HEK293 (cell line): ENCODE measurements around the gene TECPR2.
A peak's percentile ranks its signal among the peaks of the same experiment; 100 is the strongest.

Source experiments
- KLF1 ChIP-seq: fragments of 450-650 bp; formaldehyde crosslinking; IDR thresholded peaks from 2 replicates; pipeline ENCODE4 v1.5.1; 2016; ENCODE audit warnings: missing biosample characterization, missing genetic modification characterization
- SP3 ChIP-seq: fragments of 450-650 bp; formaldehyde crosslinking; IDR thresholded peaks from 2 replicates; pipeline ENCODE4 v1.5.1; 2016; ENCODE audit warnings: missing biosample characterization, missing genetic modification characterization
- TCF7L2 ChIP-seq: IDR thresholded peaks from 2 replicates; pipeline ENCODE4 v1.6.1; 2011; ENCODE audit warnings: low read depth, mild to moderate bottlenecking, inconsistent platforms, low read length, moderate library complexity, borderline replicate concordance
- YY1 ChIP-seq: fragments of 450-650 bp; formaldehyde crosslinking; IDR thresholded peaks from 2 replicates; pipeline ENCODE4 v1.5.1; 2018; ENCODE audit warnings: missing biosample characterization, missing genetic modification characterization
- ZNF114 ChIP-seq: fragments of 450-650 bp; formaldehyde crosslinking; IDR thresholded peaks from 2 replicates; pipeline ENCODE4 v1.5.0; 2017; ENCODE audit warnings: missing biosample characterization, missing genetic modification characterization
- ZNF121 ChIP-seq: fragments of 450-650 bp; formaldehyde crosslinking; IDR thresholded peaks from 2 replicates; pipeline ENCODE4 v1.5.1; 2016; ENCODE audit warnings: missing biosample characterization, missing genetic modification characterization
- ZNF140 ChIP-seq: fragments of 450-650 bp; formaldehyde crosslinking; IDR thresholded peaks from 2 replicates; pipeline ENCODE4 v1.5.1; 2016; ENCODE audit warnings: missing biosample characterization, missing genetic modification characterization
- ZNF223 ChIP-seq: fragments of 450-650 bp; formaldehyde crosslinking; IDR thresholded peaks from 2 replicates; pipeline ENCODE4 v1.5.1; 2016; ENCODE audit warnings: missing biosample characterization, missing genetic modification characterization
- ZNF24 ChIP-seq: fragments of 450-650 bp; formaldehyde crosslinking; IDR thresholded peaks from 2 replicates; pipeline ENCODE4 v1.5.1; 2016; ENCODE audit warnings: missing biosample characterization, missing genetic modification characterization
- ZNF274 ChIP-seq, 2 experiments: fragments of 200-500 bp in 1 of 2; fragments of 450-650 bp in 1 of 2; sonication (Bioruptor generic) in 1 of 2; formaldehyde crosslinking in 1 of 2; IDR thresholded peaks; 2 replicates each; pipeline versions ENCODE4 v1.5.1 to v1.6.1; 2014 to 2016; ENCODE audit warnings: borderline replicate concordance in 1 of 2, inconsistent platforms in 1 of 2, low read length in 1 of 2, missing biosample characterization in 1 of 2, missing genetic modification characterization in 1 of 2
- ZNF324 ChIP-seq: fragments of 450-650 bp; formaldehyde crosslinking; IDR thresholded peaks from 2 replicates; pipeline ENCODE4 v1.5.1; 2016; ENCODE audit warnings: missing biosample characterization, missing genetic modification characterization
- ZNF350 ChIP-seq: fragments of 450-650 bp; formaldehyde crosslinking; IDR thresholded peaks from 2 replicates; pipeline ENCODE4 v1.5.0; 2017; ENCODE audit warnings: missing biosample characterization, mild to moderate bottlenecking, missing genetic modification characterization
- ZNF416 ChIP-seq: fragments of 450-650 bp; formaldehyde crosslinking; IDR thresholded peaks from 2 replicates; pipeline ENCODE4 v1.5.1; 2016; ENCODE audit warnings: missing biosample characterization, missing genetic modification characterization
- ZNF544 ChIP-seq: fragments of 450-650 bp; formaldehyde crosslinking; IDR thresholded peaks from 2 replicates; pipeline ENCODE4 v1.5.0; 2017; ENCODE audit warnings: missing biosample characterization, missing genetic modification characterization
- ZNF585B ChIP-seq: fragments of 450-650 bp; formaldehyde crosslinking; IDR thresholded peaks from 2 replicates; pipeline ENCODE4 v1.5.1; 2016; ENCODE audit warnings: missing biosample characterization, missing genetic modification characterization
- ZNF596 ChIP-seq: fragments of 450-650 bp; IDR thresholded peaks from 2 replicates; pipeline ENCODE4 v1.5.0; 2018; ENCODE audit warnings: missing biosample characterization, mild to moderate bottlenecking, missing genetic modification characterization, moderate library complexity
- ZNF621 ChIP-seq: fragments of 450-650 bp; formaldehyde crosslinking; IDR thresholded peaks from 2 replicates; pipeline ENCODE4 v1.5.1; 2017; ENCODE audit warnings: missing biosample characterization, missing genetic modification characterization
- ZNF629 ChIP-seq: fragments of 450-650 bp; formaldehyde crosslinking; IDR thresholded peaks from 2 replicates; pipeline ENCODE4 v1.5.1; 2017; ENCODE audit warnings: missing biosample characterization, missing genetic modification characterization
- ZNF670 ChIP-seq: fragments of 450-650 bp; formaldehyde crosslinking; IDR thresholded peaks from 2 replicates; pipeline ENCODE4 v1.5.1; 2016; ENCODE audit warnings: missing biosample characterization, missing genetic modification characterization, low read depth
- ZNF785 ChIP-seq: fragments of 450-650 bp; formaldehyde crosslinking; IDR thresholded peaks from 2 replicates; pipeline ENCODE4 v1.5.1; 2016; ENCODE audit warnings: missing biosample characterization, missing genetic modification characterization
- ZSCAN23 ChIP-seq: fragments of 450-650 bp; formaldehyde crosslinking; IDR thresholded peaks from 2 replicates; pipeline ENCODE4 v1.5.1; 2016; ENCODE audit warnings: missing biosample characterization, missing genetic modification characterization
- TF ChIP-seq, protein P1 (sequence below): fragments of 450-650 bp; formaldehyde crosslinking; IDR thresholded peaks from 2 replicates; pipeline ENCODE4 v1.5.1; 2016; ENCODE audit warnings: missing biosample characterization, missing genetic modification characterization, low read depth
- TF ChIP-seq, protein P2 (sequence below): fragments of 450-650 bp; formaldehyde crosslinking; conservative IDR thresholded peaks from 2 replicates; pipeline ENCODE4 v1.5.1; 2016; ENCODE audit warnings: low read depth, missing biosample characterization, missing genetic modification characterization
- TF ChIP-seq, protein P3 (sequence below): fragments of 450-650 bp; formaldehyde crosslinking; IDR thresholded peaks from 2 replicates; pipeline ENCODE4 v1.5.1; 2017; ENCODE audit warnings: missing biosample characterization, missing genetic modification characterization
- TF ChIP-seq, protein P4 (sequence below): fragments of 450-650 bp; formaldehyde crosslinking; IDR thresholded peaks from 2 replicates; pipeline ENCODE4 v1.5.1; 2016; ENCODE audit warnings: missing biosample characterization, missing genetic modification characterization
- TF ChIP-seq, protein P5 (sequence below): fragments of 450-650 bp; formaldehyde crosslinking; IDR thresholded peaks from 2 replicates; pipeline ENCODE4; 2016; ENCODE audit warnings: missing biosample characterization, missing genetic modification characterization
- TF ChIP-seq, protein P6 (sequence below): sonication (generic); formaldehyde crosslinking; IDR thresholded peaks from 2 replicates; pipeline ENCODE4 v1.8.1; 2022; ENCODE audit warnings: mild to moderate bottlenecking, moderate library complexity, missing genetic modification reagents

Gene TECPR2

DNA sequence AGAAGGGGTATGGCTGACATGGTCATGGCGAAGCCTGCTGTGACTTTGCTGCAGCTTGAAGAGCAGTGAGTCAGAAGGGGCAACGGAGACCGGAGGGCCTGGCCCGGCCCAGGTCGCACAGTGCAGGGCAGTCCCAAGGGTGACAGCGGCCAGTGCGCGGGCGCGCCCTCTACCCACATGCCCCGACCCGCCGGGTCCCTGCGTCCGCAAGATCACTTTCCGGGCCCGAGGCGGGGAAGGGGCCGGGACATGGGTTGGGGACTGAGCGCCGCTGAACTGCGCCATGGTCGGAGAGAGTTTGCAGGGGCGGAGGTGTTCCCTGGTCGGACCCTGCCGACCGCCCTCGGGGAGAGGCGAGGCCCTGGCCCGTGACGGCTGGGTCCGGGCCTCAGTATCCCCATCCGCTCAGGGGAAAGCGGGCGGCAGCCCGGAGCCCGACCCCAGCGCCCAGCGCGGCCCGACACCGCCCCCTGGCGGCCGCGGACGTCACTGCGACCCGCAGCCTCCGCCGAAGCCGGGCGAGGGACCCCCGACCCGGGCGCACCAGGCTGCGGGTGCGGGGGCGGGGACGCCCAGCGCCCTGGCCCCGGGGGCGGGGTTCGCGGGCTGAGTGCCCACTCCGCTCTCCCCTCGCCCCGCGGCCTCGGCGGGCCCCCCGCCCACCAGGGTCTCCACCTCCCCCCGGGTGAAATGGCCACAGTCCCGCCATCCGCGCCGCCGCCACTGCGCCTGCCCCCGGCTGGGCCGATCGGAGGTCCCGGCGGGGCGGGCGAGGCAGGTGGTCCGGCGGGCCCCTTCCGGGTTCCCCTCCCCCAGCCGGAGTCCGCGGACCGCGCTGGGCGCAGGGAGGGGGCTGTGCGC lies 154.0 kb downstream of the TECPR2 start (continued):
- no peak for TF ChIP-seq ZNF274 (IDR thresholded peaks at IDR 0.05; ENCODE audit: low read length)
- no peak for TF ChIP-seq ZNF274 (tag by site-specific recombination; IDR thresholded peaks at IDR 0.05; ENCODE audit: borderline replicate concordance)
- no peak for TF ChIP-seq ZNF670
- no peak for TF ChIP-seq ZNF350 (tag by site-specific recombination)
- TF ChIP-seq ZNF596 (tag by site-specific recombination): no peak
- TF ChIP-seq ZNF544: no peak
- no peak for TF ChIP-seq ZNF324
- TF ChIP-seq, protein P1, sequence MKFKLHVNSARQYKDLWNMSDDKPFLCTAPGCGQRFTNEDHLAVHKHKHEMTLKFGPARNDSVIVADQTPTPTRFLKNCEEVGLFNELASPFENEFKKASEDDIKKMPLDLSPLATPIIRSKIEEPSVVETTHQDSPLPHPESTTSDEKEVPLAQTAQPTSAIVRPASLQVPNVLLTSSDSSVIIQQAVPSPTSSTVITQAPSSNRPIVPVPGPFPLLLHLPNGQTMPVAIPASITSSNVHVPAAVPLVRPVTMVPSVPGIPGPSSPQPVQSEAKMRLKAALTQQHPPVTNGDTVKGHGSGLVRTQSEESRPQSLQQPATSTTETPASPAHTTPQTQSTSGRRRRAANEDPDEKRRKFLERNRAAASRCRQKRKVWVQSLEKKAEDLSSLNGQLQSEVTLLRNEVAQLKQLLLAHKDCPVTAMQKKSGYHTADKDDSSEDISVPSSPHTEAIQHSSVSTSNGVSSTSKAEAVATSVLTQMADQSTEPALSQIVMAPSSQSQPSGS: no peak
- TF ChIP-seq, protein P2, sequence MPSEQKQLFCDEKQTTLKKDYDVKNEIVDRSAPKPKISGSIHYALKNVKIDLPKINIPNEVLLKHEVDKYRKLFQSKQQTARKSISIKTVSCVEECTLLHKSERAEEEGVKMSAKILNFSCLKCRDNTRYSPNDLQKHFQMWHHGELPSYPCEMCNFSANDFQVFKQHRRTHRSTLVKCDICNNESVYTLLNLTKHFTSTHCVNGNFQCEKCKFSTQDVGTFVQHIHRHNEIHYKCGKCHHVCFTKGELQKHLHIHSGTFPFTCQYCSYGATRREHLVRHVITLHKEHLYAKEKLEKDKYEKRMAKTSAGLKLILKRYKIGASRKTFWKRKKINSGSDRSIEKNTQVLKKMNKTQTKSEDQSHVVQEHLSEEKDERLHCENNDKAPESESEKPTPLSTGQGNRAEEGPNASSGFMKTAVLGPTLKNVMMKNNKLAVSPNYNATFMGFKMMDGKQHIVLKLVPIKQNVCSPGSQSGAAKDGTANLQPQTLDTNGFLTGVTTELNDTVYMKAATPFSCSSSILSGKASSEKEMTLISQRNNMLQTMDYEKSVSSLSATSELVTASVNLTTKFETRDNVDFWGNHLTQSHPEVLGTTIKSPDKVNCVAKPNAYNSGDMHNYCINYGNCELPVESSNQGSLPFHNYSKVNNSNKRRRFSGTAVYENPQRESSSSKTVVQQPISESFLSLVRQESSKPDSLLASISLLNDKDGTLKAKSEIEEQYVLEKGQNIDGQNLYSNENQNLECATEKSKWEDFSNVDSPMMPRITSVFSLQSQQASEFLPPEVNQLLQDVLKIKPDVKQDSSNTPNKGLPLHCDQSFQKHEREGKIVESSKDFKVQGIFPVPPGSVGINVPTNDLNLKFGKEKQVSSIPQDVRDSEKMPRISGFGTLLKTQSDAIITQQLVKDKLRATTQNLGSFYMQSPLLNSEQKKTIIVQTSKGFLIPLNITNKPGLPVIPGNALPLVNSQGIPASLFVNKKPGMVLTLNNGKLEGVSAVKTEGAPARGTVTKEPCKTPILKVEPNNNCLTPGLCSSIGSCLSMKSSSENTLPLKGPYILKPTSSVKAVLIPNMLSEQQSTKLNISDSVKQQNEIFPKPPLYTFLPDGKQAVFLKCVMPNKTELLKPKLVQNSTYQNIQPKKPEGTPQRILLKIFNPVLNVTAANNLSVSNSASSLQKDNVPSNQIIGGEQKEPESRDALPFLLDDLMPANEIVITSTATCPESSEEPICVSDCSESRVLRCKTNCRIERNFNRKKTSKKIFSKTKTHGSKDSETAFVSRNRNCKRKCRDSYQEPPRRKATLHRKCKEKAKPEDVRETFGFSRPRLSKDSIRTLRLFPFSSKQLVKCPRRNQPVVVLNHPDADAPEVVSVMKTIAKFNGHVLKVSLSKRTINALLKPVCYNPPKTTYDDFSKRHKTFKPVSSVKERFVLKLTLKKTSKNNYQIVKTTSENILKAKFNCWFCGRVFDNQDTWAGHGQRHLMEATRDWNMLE (tag by site-specific recombination): no peak
- TF ChIP-seq SP3 (tag by site-specific recombination): 0 out of 2 replicates have a peak, but pooled peaks have one; percentile 32
- TF ChIP-seq ZNF585B: no peak
- no peak for TF ChIP-seq ZNF140 (tag by site-specific recombination)
- no peak for TF ChIP-seq ZNF223
- TF ChIP-seq, protein P3, sequence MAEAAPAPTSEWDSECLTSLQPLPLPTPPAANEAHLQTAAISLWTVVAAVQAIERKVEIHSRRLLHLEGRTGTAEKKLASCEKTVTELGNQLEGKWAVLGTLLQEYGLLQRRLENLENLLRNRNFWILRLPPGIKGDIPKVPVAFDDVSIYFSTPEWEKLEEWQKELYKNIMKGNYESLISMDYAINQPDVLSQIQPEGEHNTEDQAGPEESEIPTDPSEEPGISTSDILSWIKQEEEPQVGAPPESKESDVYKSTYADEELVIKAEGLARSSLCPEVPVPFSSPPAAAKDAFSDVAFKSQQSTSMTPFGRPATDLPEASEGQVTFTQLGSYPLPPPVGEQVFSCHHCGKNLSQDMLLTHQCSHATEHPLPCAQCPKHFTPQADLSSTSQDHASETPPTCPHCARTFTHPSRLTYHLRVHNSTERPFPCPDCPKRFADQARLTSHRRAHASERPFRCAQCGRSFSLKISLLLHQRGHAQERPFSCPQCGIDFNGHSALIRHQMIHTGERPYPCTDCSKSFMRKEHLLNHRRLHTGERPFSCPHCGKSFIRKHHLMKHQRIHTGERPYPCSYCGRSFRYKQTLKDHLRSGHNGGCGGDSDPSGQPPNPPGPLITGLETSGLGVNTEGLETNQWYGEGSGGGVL (tag by site-specific recombination): no peak
- TF ChIP-seq, protein P4, sequence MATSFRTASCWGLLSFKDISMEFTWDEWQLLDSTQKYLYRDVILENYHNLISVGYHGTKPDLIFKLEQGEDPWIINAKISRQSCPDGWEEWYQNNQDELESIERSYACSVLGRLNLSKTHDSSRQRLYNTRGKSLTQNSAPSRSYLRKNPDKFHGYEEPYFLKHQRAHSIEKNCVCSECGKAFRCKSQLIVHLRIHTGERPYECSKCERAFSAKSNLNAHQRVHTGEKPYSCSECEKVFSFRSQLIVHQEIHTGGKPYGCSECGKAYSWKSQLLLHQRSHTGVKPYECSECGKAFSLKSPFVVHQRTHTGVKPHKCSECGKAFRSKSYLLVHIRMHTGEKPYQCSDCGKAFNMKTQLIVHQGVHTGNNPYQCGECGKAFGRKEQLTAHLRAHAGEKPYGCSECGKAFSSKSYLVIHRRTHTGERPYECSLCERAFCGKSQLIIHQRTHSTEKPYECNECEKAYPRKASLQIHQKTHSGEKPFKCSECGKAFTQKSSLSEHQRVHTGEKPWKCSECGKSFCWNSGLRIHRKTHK (tag by site-specific recombination): no peak
- TF ChIP-seq, protein P5, sequence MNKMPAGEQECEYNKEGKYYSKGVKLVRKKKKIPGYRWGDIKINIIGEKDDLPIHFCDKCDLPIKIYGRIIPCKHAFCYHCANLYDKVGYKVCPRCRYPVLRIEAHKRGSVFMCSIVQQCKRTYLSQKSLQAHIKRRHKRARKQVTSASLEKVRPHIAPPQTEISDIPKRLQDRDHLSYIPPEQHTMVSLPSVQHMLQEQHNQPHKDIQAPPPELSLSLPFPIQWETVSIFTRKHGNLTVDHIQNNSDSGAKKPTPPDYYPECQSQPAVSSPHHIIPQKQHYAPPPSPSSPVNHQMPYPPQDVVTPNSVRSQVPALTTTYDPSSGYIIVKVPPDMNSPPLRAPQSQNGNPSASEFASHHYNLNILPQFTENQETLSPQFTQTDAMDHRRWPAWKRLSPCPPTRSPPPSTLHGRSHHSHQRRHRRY (tag by site-specific recombination): no peak
- TF ChIP-seq, protein P6, sequence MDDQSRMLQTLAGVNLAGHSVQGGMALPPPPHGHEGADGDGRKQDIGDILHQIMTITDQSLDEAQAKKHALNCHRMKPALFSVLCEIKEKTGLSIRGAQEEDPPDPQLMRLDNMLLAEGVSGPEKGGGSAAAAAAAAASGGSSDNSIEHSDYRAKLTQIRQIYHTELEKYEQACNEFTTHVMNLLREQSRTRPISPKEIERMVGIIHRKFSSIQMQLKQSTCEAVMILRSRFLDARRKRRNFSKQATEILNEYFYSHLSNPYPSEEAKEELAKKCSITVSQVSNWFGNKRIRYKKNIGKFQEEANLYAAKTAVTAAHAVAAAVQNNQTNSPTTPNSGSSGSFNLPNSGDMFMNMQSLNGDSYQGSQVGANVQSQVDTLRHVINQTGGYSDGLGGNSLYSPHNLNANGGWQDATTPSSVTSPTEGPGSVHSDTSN (CRISPR knock-in tag): peak; percentile 28; the same call in 1 of the 2 replicates
- TF ChIP-seq ZNF785: no peak
- 0 out of 2 replicates have a peak, but pooled peaks have one; percentile 13 for TF ChIP-seq ZNF629 (tag by site-specific recombination)
- TF ChIP-seq ZSCAN23 (tag by site-specific recombination): no peak
- TF ChIP-seq ZNF621 (tag by site-specific recombination): no peak
- TF ChIP-seq YY1 (tag by site-specific recombination): no peak; the same call in 1 of the 2 replicates
- no peak for TF ChIP-seq KLF1 (tag by site-specific recombination)
- TF ChIP-seq ZNF24 (tag by site-specific recombination): no peak
- no peak for TF ChIP-seq TCF7L2
- 0 out of 2 replicates have a peak, but pooled peaks have one; percentile 9 for TF ChIP-seq ZNF121 (tag by site-specific recombination)
- TF ChIP-seq ZNF114 (tag by site-specific recombination): no peak
- TF ChIP-seq ZNF416 (tag by site-specific recombination): no peak
